ENCODE data around the gene ZNF823. TPM values are rescaled to one million over a fixed set of nuclear protein-coding genes. Genes with fewer than 3 reads are reported as not detected.

ZNF823 gene
- total RNA-seq, 1 donor from 2014 or later = 5.6 TPM

DNA sequence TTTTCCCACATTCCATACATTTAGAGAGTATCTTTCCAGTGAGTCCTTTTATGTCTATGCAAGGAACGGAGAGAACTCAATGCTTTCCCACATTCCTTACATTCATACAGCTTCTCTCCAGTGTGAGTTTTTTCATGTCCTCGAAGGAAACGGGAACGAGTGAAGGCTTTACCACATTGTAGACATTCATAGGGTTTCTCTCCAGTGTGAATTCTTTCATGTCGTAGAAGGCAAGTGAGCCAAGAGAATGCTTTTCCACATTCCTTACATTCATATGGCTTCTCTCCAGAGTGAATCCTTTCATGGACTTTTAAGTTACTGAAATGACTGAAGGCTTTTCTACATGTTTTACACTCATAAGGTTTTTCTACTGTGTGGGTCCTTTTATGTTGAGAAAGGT is 17.1 kb downstream of the ZNF823 start:
- H3K9me3 ChIP-seq = peaks cover 50% of the 10 kb centered on the region
- ATAC-seq = no peak
- no peaks in the 10 kb centered on the region for H3K4me1 ChIP-seq
- no peak for DNase-seq
- peaks cover 38% of the 10 kb centered on the region for H3K36me3 ChIP-seq
- H3K27me3 ChIP-seq (ENCODE audit: low read depth) = no peaks in the 10 kb centered on the region
- TF ChIP-seq, protein P1, sequence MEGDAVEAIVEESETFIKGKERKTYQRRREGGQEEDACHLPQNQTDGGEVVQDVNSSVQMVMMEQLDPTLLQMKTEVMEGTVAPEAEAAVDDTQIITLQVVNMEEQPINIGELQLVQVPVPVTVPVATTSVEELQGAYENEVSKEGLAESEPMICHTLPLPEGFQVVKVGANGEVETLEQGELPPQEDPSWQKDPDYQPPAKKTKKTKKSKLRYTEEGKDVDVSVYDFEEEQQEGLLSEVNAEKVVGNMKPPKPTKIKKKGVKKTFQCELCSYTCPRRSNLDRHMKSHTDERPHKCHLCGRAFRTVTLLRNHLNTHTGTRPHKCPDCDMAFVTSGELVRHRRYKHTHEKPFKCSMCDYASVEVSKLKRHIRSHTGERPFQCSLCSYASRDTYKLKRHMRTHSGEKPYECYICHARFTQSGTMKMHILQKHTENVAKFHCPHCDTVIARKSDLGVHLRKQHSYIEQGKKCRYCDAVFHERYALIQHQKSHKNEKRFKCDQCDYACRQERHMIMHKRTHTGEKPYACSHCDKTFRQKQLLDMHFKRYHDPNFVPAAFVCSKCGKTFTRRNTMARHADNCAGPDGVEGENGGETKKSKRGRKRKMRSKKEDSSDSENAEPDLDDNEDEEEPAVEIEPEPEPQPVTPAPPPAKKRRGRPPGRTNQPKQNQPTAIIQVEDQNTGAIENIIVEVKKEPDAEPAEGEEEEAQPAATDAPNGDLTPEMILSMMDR (IDR thresholded peaks at IDR 0.05) = no peak
- intact Hi-C loops (cut with DNase I) = no loop called here
- no peak overlapping the region for H3K4me3 ChIP-seq
- H3K27ac ChIP-seq = no peak overlapping the region

DNA sequence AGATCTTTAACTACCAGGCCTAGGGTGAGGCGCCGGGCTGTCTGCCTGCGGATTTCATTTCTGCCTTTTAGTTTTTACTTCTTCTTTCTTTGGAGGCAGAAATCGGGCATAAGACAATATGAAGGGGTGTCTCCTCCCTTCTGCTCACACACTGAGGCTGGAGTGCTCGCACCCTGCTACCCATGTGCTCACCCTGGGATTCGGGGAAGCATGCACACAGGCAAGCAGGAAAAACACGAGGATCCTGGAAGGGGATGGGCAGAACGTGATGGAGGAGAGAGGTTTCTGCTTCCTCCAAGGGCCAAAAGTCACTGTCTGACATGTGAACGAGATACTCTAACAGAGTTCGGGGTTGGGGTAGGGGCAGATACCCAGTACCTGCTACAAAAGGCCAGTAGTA is 28.4 kb downstream of the ZNF823 start:
- TF ChIP-seq, protein P1 (IDR thresholded peaks at IDR 0.05) = no peak

DNA sequence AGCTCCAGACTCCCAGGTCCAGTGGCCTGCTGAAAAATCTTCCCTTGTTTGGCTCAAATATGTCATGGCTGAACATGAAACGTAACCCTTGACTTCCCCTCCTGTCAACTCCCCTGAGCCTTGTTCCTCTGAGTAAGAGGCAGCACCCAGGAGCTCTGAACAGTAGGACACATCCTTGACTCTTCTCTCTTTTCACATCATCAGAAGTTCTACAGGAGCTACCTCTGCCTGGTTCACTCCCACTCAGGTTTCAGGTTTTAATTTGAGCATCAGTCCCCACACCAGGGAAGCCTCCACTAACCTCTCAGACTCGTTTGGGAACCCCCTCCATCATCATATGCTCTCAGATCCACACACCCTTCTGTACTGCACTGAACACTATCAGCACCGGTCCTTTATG is 30.3 kb downstream of the ZNF823 start:
- ATAC-seq = no peak
- H3K4me3 ChIP-seq = no peak overlapping the region

More for the DNA sequence above, 28.4 kb downstream of the ZNF823 start:
- H3K9me3 ChIP-seq = no peaks in the 10 kb centered on the region
- intact Hi-C loops (cut with DNase I) = no loop called here
- H3K4me1 ChIP-seq = no peaks in the 10 kb centered on the region
- no peaks in the 10 kb centered on the region for H3K27me3 ChIP-seq (ENCODE audit: low read depth)
- no peak overlapping the region for H3K27ac ChIP-seq
- ATAC-seq (no peak), DNase-seq (no peak)
- no peak overlapping the region for H3K4me3 ChIP-seq
- H3K36me3 ChIP-seq = no peaks in the 10 kb centered on the region

DNA sequence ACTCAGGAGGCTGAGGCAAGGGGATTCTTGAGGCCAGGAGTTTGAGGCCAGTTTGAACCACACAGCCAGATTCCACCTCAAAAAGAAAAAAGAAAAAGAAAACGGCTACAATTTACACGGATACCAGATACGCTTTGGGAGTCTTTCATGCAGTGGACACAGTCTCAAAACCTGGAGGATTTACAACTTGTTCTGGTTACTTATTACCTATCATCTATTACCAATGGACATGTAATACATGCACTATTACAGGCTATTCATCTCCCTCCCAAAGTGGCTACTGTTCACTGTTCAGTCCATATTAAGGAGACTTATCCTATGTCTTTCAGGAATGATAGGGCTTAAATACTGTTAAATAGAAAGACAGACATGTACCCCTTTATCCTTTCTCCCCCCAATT is 33.3 kb downstream of the ZNF823 start:
- TF ChIP-seq, protein P1 (IDR thresholded peaks at IDR 0.05) = no peak
- Histone ChIP-seq H3K36me3 (no peaks in the 10 kb centered on the region), H3K27me3 (ENCODE audit: low read depth) (no peaks in the 10 kb centered on the region), H3K9me3 (no peaks in the 10 kb centered on the region), H3K27ac (no peak overlapping the region), H3K4me3 (no peak overlapping the region), H3K4me1 (no peaks in the 10 kb centered on the region)
- no peak for ATAC-seq
- no peak for DNase-seq
- intact Hi-C loops (cut with DNase I) = no loop called here

More for the DNA sequence above, 30.3 kb downstream of the ZNF823 start:
- no peaks in the 10 kb centered on the region for H3K36me3 ChIP-seq
- no peaks in the 10 kb centered on the region for H3K27me3 ChIP-seq (ENCODE audit: low read depth)
- H3K9me3 ChIP-seq = no peaks in the 10 kb centered on the region
- intact Hi-C loops (cut with DNase I) = no loop called here
- H3K4me1 ChIP-seq = no peaks in the 10 kb centered on the region
- TF ChIP-seq, protein P1 (IDR thresholded peaks at IDR 0.05) = no peak
- DNase-seq = no peak
- H3K27ac ChIP-seq = no peak overlapping the region

DNA sequence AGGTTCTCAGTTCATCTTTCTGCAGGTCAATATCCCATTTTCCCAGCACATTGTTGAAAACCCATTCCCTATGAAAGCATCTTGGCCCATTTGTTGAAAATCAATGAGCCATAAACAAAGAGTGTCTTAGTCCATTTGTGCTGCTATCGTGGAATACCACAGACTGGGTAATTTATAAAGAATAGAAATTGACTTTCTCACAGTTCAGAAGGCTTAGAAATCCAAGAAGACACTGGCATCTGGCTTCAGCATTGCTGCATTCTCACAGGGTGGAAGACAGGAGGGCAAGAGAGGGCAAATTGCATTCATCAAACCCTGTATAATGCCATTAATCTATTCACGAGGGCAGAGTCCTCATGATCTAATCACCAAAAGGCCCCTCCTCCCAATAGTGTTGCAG is 34.1 kb downstream of the ZNF823 start:
- no peak overlapping the region for H3K4me3 ChIP-seq
- DNase-seq (no peak), ATAC-seq (no peak)
- intact Hi-C loops (cut with DNase I) = no loop called here
- H3K4me1 ChIP-seq = no peaks in the 10 kb centered on the region
- H3K36me3 ChIP-seq = no peaks in the 10 kb centered on the region
- no peaks in the 10 kb centered on the region for H3K27me3 ChIP-seq (ENCODE audit: low read depth)
- TF ChIP-seq, protein P1 (IDR thresholded peaks at IDR 0.05) = no peak
- no peaks in the 10 kb centered on the region for H3K9me3 ChIP-seq
- no peak overlapping the region for H3K27ac ChIP-seq

Data from lower lobe of right lung (tissue), 2 donors.